Measurements from ENCODE around the gene CCL4L2.

GRCh38 chr17:36182176-36183000, 28.5 kb upstream of the CCL4L2 start:
- no peak for TF ChIP-seq CTCF (IDR thresholded peaks at IDR 0.05)
- TF ChIP-seq POLR2A (IDR thresholded peaks at IDR 0.05): no peak

Measured in testis (tissue), 2 donors.